Keratinocyte (primary cell): Measurements from ENCODE around the gene IVNS1ABP.

Experiments used
- EZH2 ChIP-seq: IDR thresholded peaks from one replicate; pipeline ENCODE4 v1.6.1; 2012; ENCODE audit warnings: inconsistent platforms, mild to moderate bottlenecking, low read length, moderate library complexity
- TF ChIP-seq, protein P1 (sequence below), 3 experiments: IDR thresholded peaks in 1 of 3; conservative IDR thresholded peaks in 1 of 3; optimal IDR thresholded peaks in 1 of 3; 2 replicates in 2 of 3; 3 replicates in 1 of 3; pipeline versions ENCODE3 to v1.5.1; 2011; ENCODE audit warnings: low read length in 3 of 3, mild to moderate bottlenecking in 3 of 3, moderate library complexity in 2 of 3, control low read depth in 1 of 3, inconsistent platforms in 1 of 3; ENCODE audit not compliant: insufficient read depth in 2 of 3; ENCODE audit errors: extremely low read depth in 1 of 3

GRCh38 chr1:185318431-185319138 is 1.5 kb upstream of the IVNS1ABP start:
- no peak for TF ChIP-seq EZH2
- TF ChIP-seq, protein P1, sequence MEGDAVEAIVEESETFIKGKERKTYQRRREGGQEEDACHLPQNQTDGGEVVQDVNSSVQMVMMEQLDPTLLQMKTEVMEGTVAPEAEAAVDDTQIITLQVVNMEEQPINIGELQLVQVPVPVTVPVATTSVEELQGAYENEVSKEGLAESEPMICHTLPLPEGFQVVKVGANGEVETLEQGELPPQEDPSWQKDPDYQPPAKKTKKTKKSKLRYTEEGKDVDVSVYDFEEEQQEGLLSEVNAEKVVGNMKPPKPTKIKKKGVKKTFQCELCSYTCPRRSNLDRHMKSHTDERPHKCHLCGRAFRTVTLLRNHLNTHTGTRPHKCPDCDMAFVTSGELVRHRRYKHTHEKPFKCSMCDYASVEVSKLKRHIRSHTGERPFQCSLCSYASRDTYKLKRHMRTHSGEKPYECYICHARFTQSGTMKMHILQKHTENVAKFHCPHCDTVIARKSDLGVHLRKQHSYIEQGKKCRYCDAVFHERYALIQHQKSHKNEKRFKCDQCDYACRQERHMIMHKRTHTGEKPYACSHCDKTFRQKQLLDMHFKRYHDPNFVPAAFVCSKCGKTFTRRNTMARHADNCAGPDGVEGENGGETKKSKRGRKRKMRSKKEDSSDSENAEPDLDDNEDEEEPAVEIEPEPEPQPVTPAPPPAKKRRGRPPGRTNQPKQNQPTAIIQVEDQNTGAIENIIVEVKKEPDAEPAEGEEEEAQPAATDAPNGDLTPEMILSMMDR (optimal IDR thresholded peaks at IDR 0.05 in 1 of 3, IDR thresholded peaks at IDR 0.05 in 1 of 3, conservative IDR thresholded peaks at IDR 0.05 in 1 of 3; ENCODE audit: extremely low read depth in 1 of 3, insufficient read depth in 2 of 3, low read length in 3 of 3) = no peak
